K562 (cell line): ENCODE measurements around the gene NABP2. TPM values are rescaled to one million over a fixed set of nuclear protein-coding genes. Genes with fewer than 3 reads are reported as not detected.

Experiments
- ATAC-seq: fragments of 200-7000 bp; cut with Tn5 transposase; 3 replicates; pipeline ENCODE4 v1.9.1; 2020; ENCODE audit warnings: moderate library complexity
- BruUV-seq: library from RNA; stranded (reverse); fragments of 400-500 nt; replicated peaks from 2 replicates; lab custom pipeline; 2021; lab: Mats Ljungman, UMichigan
- CTCF ChIA-PET: fragments of 300-600 bp; formaldehyde crosslinking; extraction: SDS; loops from one replicate; lab custom pipeline; 2021; ENCODE audit warnings: low intra/inter-chr PET ratio; lab: Yijun Ruan, JAX
- POLR2A ChIA-PET: fragments of 300-600, 350-650 bp; sonication (Branson Sonifier 250); formaldehyde crosslinking; extraction: SDS; loops from one replicate; lab custom pipeline; 2021; ENCODE audit warnings: antibody characterized with exemption, inconsistent platforms; lab: Yijun Ruan, JAX
- DNase-seq, 4 experiments: peaks; one replicate each; pipeline versions ENCODE4 v3.0.0 to v3.0.0-alpha.2; 2011 to 2018; ENCODE audit warnings: low spot score in 3 of 4, mixed read lengths in 3 of 4; ENCODE audit errors: extremely low read depth in 1 of 4
- FAIRE-seq: peaks from 2 replicates; lab custom pipeline; 2011; peaks lifted over from hg19 to GRCh38; lab: Jason Lieb, UNC
- H2AFZ ChIP-seq: 2 replicates; pipeline ENCODE4 v1.6.0; 2011; ENCODE audit warnings: low read depth, low read length, control low read depth, inconsistent platforms
- H3K27ac ChIP-seq: fragments of 200-600 bp; 3 replicates; pipeline ENCODE4 v1.8.0; 2011; ENCODE audit warnings: low read depth, mild to moderate bottlenecking, control low read depth, inconsistent platforms, low read length, moderate library complexity, mixed read lengths; ENCODE audit errors: extremely low read depth
- H3K27me3 ChIP-seq, 2 experiments: fragments of 300-600 bp in 1 of 2; 2 replicates in 1 of 2; 3 replicates in 1 of 2; pipeline versions ENCODE4 v1.6.0 to v1.8.0; 2011; ENCODE audit warnings: inconsistent platforms in 2 of 2, low read length in 2 of 2, mild to moderate bottlenecking in 1 of 2, mixed read lengths in 1 of 2, moderate library complexity in 1 of 2; ENCODE audit not compliant: control insufficient read depth in 2 of 2, insufficient read depth in 2 of 2
- H3K36me3 ChIP-seq: fragments of 300-600 bp; 3 replicates; pipeline ENCODE4 v1.8.0; 2011; ENCODE audit warnings: mild to moderate bottlenecking, low read length, inconsistent platforms; ENCODE audit not compliant: control insufficient read depth, insufficient read depth
- H3K4me1 ChIP-seq, 2 experiments: fragments of 200-600 bp in 1 of 2; replicated peaks in 1 of 2; 2 replicates in 1 of 2; 3 replicates in 1 of 2; pipeline versions ENCODE4 v1.5.1 to v1.8.0; 2011; ENCODE audit warnings: inconsistent platforms in 2 of 2, low read length in 2 of 2, mild to moderate bottlenecking in 1 of 2, mixed read lengths in 1 of 2, moderate library complexity in 1 of 2; ENCODE audit not compliant: control insufficient read depth in 2 of 2, insufficient read depth in 2 of 2
- H3K4me2 ChIP-seq: 2 replicates; pipeline ENCODE4 v1.6.1; 2011; ENCODE audit warnings: low read length, control low read depth, inconsistent platforms, mixed read lengths; ENCODE audit not compliant: insufficient read depth
- H3K4me3 ChIP-seq: fragments of 200-600 bp; sonication (generic), shearing (Covaris generic); 2 replicates; pipeline ENCODE4 v1.5.1; 2016; ENCODE audit warnings: control low read depth, inconsistent platforms
- H3K79me2 ChIP-seq: fragments of 200-600 bp; 3 replicates; pipeline ENCODE4 v1.8.0; 2011; ENCODE audit warnings: low read length, inconsistent platforms; ENCODE audit not compliant: control insufficient read depth, insufficient read depth
- H3K9ac ChIP-seq, 2 experiments: 2 replicates each; pipeline versions ENCODE4 v1.6.0 to v1.6.1; 2011; ENCODE audit warnings: low read depth in 2 of 2, low read length in 2 of 2, control low read depth in 1 of 2, inconsistent platforms in 1 of 2, mild to moderate bottlenecking in 1 of 2, mixed read lengths in 1 of 2; ENCODE audit not compliant: insufficient read depth in 1 of 2
- H3K9me1 ChIP-seq: one replicate; pipeline ENCODE4 v1.6.0; 2011; ENCODE audit warnings: inconsistent platforms, mild to moderate bottlenecking, low read length, moderate library complexity; ENCODE audit not compliant: control insufficient read depth, insufficient read depth
- H3K9me3 ChIP-seq: replicated peaks from 2 replicates; pipeline ENCODE4 v1.5.1; 2011; ENCODE audit warnings: low read depth, low read length, inconsistent platforms; ENCODE audit not compliant: control insufficient read depth, insufficient read depth
- H4K20me1 ChIP-seq: replicated peaks from 2 replicates; pipeline ENCODE4 v1.6.1; 2011; ENCODE audit warnings: low read length, inconsistent platforms, mixed read lengths; ENCODE audit not compliant: control insufficient read depth, insufficient read depth
- CBX3 ChIP-seq, 2 experiments: IDR thresholded peaks; 1 replicate in 1 of 2; 2 replicates in 1 of 2; pipeline ENCODE4 v1.6.1; 2012; ENCODE audit warnings: inconsistent platforms in 2 of 2, low read length in 2 of 2, borderline replicate concordance in 1 of 2, control low read depth in 1 of 2
- CLOCK ChIP-seq: fragments of 250-450 bp; sonication (Bioruptor Pico); IDR thresholded peaks from 2 replicates; pipeline ENCODE4 v1.4.0; 2020; ENCODE audit warnings: mild to moderate bottlenecking, moderate library complexity, borderline replicate concordance
- DNMT1 ChIP-seq: fragments of 450-650 bp; IDR thresholded peaks from 2 replicates; pipeline ENCODE4 v1.6.1; 2016; ENCODE audit warnings: antibody characterized with exemption, mild to moderate bottlenecking
- ELF2 ChIP-seq: fragments of 250-450 bp; sonication (Bioruptor Pico); IDR thresholded peaks from 2 replicates; pipeline ENCODE4 v1.5.0; 2021; ENCODE audit warnings: mild to moderate bottlenecking
- L3MBTL2 ChIP-seq: fragments of 450-650 bp; IDR thresholded peaks from 2 replicates; pipeline ENCODE4 v1.6.1; 2016; ENCODE audit warnings: mild to moderate bottlenecking, moderate library complexity
- MCM3 ChIP-seq: fragments of 450-650 bp; IDR thresholded peaks from 2 replicates; pipeline ENCODE4 v1.6.1; 2016
- MCM5 ChIP-seq: fragments of 450-650 bp; IDR thresholded peaks from 2 replicates; pipeline ENCODE4 v1.6.1; 2016; ENCODE audit warnings: low read depth
- MITF ChIP-seq: IDR thresholded peaks from 2 replicates; pipeline ENCODE4 v1.6.1; 2014; ENCODE audit warnings: antibody characterized with exemption
- MYC ChIP-seq, 2 experiments: fragments of 250-450 bp in 1 of 2; sonication (Bioruptor Pico) in 1 of 2; IDR thresholded peaks; 2 replicates each; pipeline versions ENCODE4 v1.5.1 to v1.6.1; 2012 to 2021; ENCODE audit warnings: low read depth in 2 of 2, borderline replicate concordance in 1 of 2, improper control_type of control experiment in 1 of 2, low read length in 1 of 2, mild to moderate bottlenecking in 1 of 2, moderate library complexity in 1 of 2
- NEUROD1 ChIP-seq: fragments of 150-350 bp; IDR thresholded peaks from 2 replicates; pipeline ENCODE4 v1.6.1; 2014; ENCODE audit warnings: borderline replicate concordance, low read length, low read depth; ENCODE audit not compliant: partially characterized antibody
- NFATC3 ChIP-seq: fragments of 450-650 bp; IDR thresholded peaks from 2 replicates; pipeline ENCODE4 v1.6.1; 2017; ENCODE audit warnings: mild to moderate bottlenecking
- SUPT5H ChIP-seq: fragments of 450-650 bp; IDR thresholded peaks from 2 replicates; pipeline ENCODE4 v1.6.1; 2016
- TBL1XR1 ChIP-seq, 2 experiments: IDR thresholded peaks; 2 replicates each; pipeline ENCODE4 v1.6.1; 2012; ENCODE audit warnings: improper control_type of control experiment in 2 of 2, low read length in 2 of 2, mild to moderate bottlenecking in 1 of 2
- ZKSCAN8 ChIP-seq: fragments of 200-800 bp; sonication (Bioruptor generic); IDR thresholded peaks from 2 replicates; pipeline ENCODE4 v1.6.1; 2016; ENCODE audit warnings: missing genetic modification characterization, missing compliant biosample characterization
- ZNF24 ChIP-seq: fragments of 450-650 bp; IDR thresholded peaks from 2 replicates; pipeline ENCODE4 v1.6.1; 2016
- WGBS: fragments of 100-300 bp; shearing (Covaris generic); methylation state at CpG from one replicate; pipeline ENCODE4 v1.1.6; 2016; ENCODE audit warnings: low coverage, mixed read lengths; ENCODE audit not compliant: insufficient coverage; ENCODE audit errors: missing lambda C conversion rate; 5-methylcytosine and 5-hydroxymethylcytosine counted together
- in situ Hi-C: fragments of 300-500 bp; cut with MboI; formaldehyde crosslinking; loops from 4 replicates; pipeline ENCODE4 v1.15.0; 2018; ENCODE audit warnings: inconsistent platforms, mixed read lengths
- intact Hi-C: fragments of 100-400 bp; cut with micrococcal nuclease; formaldehyde crosslinking; loops from 2 replicates; pipeline ENCODE4 v1.14.2; 2022
- polyA plus RNA-seq, 8 experiments: library from polyadenylated mRNA; depleted of rRNA in 4 of 8; stranded (reverse) in 5 of 8; unstranded in 3 of 8; fragments of >200 nt; fragmentation: Nextera tagmentation in 2 of 8; fragmentation: Illumina TruSeq in 1 of 8; extraction: Ambion mirVana in 2 of 8; extraction: Trizol in 1 of 8; gene quantifications; 2 replicates each; pipeline versions ENCODE4 v1.2.1 to v1.2.3, GENCODE V29; 2011 to 2014; ENCODE audit warnings: inconsistent platforms in 1 of 8, missing spikeins in 1 of 8
- total RNA-seq, 7 experiments: library from RNA; depleted of rRNA in 6 of 7; stranded (reverse); fragments of >200 nt in 6 of 7; fragmentation: Illumina TruSeq in 2 of 7; extraction: Trizol in 2 of 7; gene quantifications; 2 replicates each; pipeline versions ENCODE4 v1.2.1 to v1.2.3, GENCODE V29; 2011 to 2021; ENCODE audit warnings: low replicate concordance in 1 of 7

Gene NABP2
- total and polyA plus RNA-seq, 9 of the 15 experiments (the other 6 are each of a cell fraction or from before 2014, with no cell fraction given) = 11.3 to 60.6 (median 43.5) TPM

- no TSS peak for BruUV-seq
- FAIRE-seq (no peak), ATAC-seq (peak; percentile 34), DNase-seq (no peak)
- ChIA-PET CTCF (no interaction called here), POLR2A (interaction anchor here (0.8 to 2.0 kb wide), 4 partner anchors 8 to 448 kb away, joined by 3 to 6 read pairs (median 6); partner anchors contain the start of gene RNF41)
- in situ Hi-C loops = no loop called here
- Histone ChIP-seq H3K4me1 (peaks cover 14 to 18% of the 10 kb centered on the region in 2 experiments; a peak in 4 of 5 replicates), H3K4me3 (no peak overlapping the region), H2AFZ (no peak overlapping the region), H3K9ac (peak overlapping the region in 1 of 2 experiments; percentile 80; a peak in 2 of 4 replicates), H3K9me3 (no peaks in the 10 kb centered on the region), H3K4me2 (no peak overlapping the region)
- WGBS = 43% methylated on average over 6 of the region's 8 CpGs
- no peak for TF ChIP-seq MCM3
- TF ChIP-seq CBX3 (IDR thresholded peaks at IDR 0.05; ENCODE audit: borderline replicate concordance in 1 of 2, low read length in 2 of 2) = no peak
- TF ChIP-seq MCM5 = no peak
- TF ChIP-seq MITF = no peak
- TF ChIP-seq SUPT5H = no peak
- TF ChIP-seq ELF2 (CRISPR knock-in tag) = no peak
- no peak for TF ChIP-seq DNMT1
- no peak for TF ChIP-seq TBL1XR1 (IDR thresholded peaks at IDR 0.05; ENCODE audit: low read length in 2 of 2)
- TF ChIP-seq CLOCK (CRISPR knock-in tag) = no peak
- no peak for TF ChIP-seq NEUROD1
- TF ChIP-seq NFATC3 = no peak
- no peak for TF ChIP-seq ZKSCAN8 (CRISPR knock-in tag)
- no peak for TF ChIP-seq ZNF24
- no peak for TF ChIP-seq MYC (IDR thresholded peaks at IDR 0.05; ENCODE audit: low read depth, low read length)
- no peak for TF ChIP-seq MYC (CRISPR knock-in tag; IDR thresholded peaks at IDR 0.05; ENCODE audit: borderline replicate concordance, low read depth)
- TF ChIP-seq L3MBTL2 = no peak
- TF ChIP-seq, all 486 proteins: peak for 0
- intact Hi-C loops = no loop called here
- Histone ChIP-seq H3K27me3 (no peaks in the 10 kb centered on the region), H4K20me1 (no peaks in the 10 kb centered on the region), H3K9me1 (no peaks in the 10 kb centered on the region), H3K27ac (no peak overlapping the region), H3K79me2 (no peaks in the 10 kb centered on the region), H3K36me3 (peaks cover 9% of the 10 kb centered on the region; the same call in 2 of the 3 replicates)
These were observed 6.5 kb downstream of the NABP2 start for GRCh38 chr12:56230432-56231183.
